ENCODE data around the gene RAB1B.

DNA sequence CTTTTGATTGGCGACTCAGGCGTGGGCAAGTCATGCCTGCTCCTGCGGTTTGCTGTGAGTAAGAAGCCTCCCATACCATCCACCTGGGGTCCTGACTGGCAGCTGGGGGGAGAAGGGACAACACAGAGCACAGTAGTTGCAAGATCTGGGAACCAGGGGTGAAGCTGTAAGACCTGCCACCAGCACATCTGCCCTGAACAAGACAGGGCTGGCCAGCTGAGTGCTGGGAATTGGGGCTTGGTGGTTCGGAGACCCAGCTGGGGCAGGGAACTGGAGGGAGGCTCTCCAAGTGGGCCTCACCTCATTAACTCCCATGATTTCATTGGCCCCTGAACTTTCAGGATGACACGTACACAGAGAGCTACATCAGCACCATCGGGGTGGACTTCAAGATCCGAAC is 3.4 kb downstream of the RAB1B start:
- TF ChIP-seq EZH2 (IDR thresholded peaks at IDR 0.05) (no peak), POLR2AphosphoS5 (IDR thresholded peaks at IDR 0.05; ENCODE audit: borderline replicate concordance, low read depth, low read length) (no peak), FOXP2 (optimal IDR thresholded peaks at IDR 0.05; ENCODE audit: control extremely low read depth, extremely low read length, insufficient read depth) (no peak)
